Psoas muscle (tissue), 8 donors: Measurements from ENCODE around the gene PRKAG2. TPM values are rescaled to one million over a fixed set of nuclear protein-coding genes. Genes with fewer than 3 reads are reported as not detected.
"Not testable (repeated sequence)": the region's sequence is repeated elsewhere in the genome, so short reads cannot be mapped to it uniquely, and the experiment has no call there.

Experiments
- ATAC-seq, 4 donors: fragments of 200-7000 bp; cut with Tn5 transposase; one replicate each; pipeline ENCODE4 v1.9.1; 2020; ENCODE audit warnings: moderate library complexity in 3 of 4, mild to moderate bottlenecking in 2 of 4
- DNase-seq, 2 donors: peaks; one replicate each; pipeline ENCODE4 v3.0.0-alpha.2; 2020
- H3K27ac ChIP-seq: fragments of 200-600 bp; one replicate; pipeline ENCODE4 v1.8.0; 2022
- H3K27me3 ChIP-seq, 3 donors: fragments of 200-600 bp in 1 of 3; one replicate each; pipeline versions ENCODE4 v1.6.1 to v1.8.0; 2013 to 2022; ENCODE audit warnings: low read length in 2 of 3, mild to moderate bottlenecking in 2 of 3, moderate library complexity in 1 of 3; ENCODE audit not compliant: insufficient read depth in 3 of 3
- H3K36me3 ChIP-seq, 2 donors: fragments of 200-600 bp in 1 of 2; one replicate each; pipeline versions ENCODE4 v1.6.1 to v1.8.0; 2013 to 2022; ENCODE audit warnings: low read depth in 1 of 2, mild to moderate bottlenecking in 1 of 2, moderate library complexity in 1 of 2; ENCODE audit not compliant: insufficient read depth in 1 of 2
- H3K4me1 ChIP-seq: fragments of 200-600 bp; one replicate; pipeline ENCODE4 v1.8.0; 2022
- H3K4me3 ChIP-seq: fragments of 200-600 bp; one replicate; pipeline ENCODE4 v1.8.0; 2022; ENCODE audit warnings: mild to moderate bottlenecking
- H3K9me3 ChIP-seq: fragments of 200-600 bp; one replicate; pipeline ENCODE4 v1.8.0; 2022
- CTCF ChIP-seq: fragments of 200-600 bp; IDR thresholded peaks from one replicate; pipeline ENCODE4 v1.8.0; 2022; ENCODE audit warnings: antibody characterized with exemption
- WGBS, 3 donors: extraction: QIAGEN DNeasy Blood & Tissue Kit; methylation state at CpG; one replicate each; pipeline versions ENCODE4 v1.1.6 to v1.1.7; 2013; 5-methylcytosine and 5-hydroxymethylcytosine counted together
- intact Hi-C, 2 donors: fragments of 100-400 bp; cut with DNase I; formaldehyde crosslinking; loops; one replicate each; pipeline versions ENCODE4 v1.11.0 to v1.14.2; 2022
- polyA plus RNA-seq, 3 donors: library from polyadenylated mRNA; stranded (reverse); fragments of 200-250 nt; gene quantifications; one replicate each; pipeline ENCODE4 v1.2.3, GENCODE V29; 2013
- total RNA-seq, 4 donors: library from RNA; stranded (reverse); fragmentation: NEBNext Ultra II Directional in 2 of 4; extraction: Animal tissue kit (Norgen Biotek cat#: 25700) in 2 of 4; gene quantifications; one replicate each; pipeline versions ENCODE4 v1.2.1 to v1.2.4, GENCODE V29; 2021 to 2023
- donor health status: healthy with polysubstance abuse.
- donor health status: DM: no; HTN: no; CAD: no; lungs with moderate emphysema.
- donor health status: Bipolar disorder and iron deficiency.
- donor health status: healthy.
- donor health status: DM: yes; HTN: yes; CAD: no.
- donor health status: DM: no; HTN: no; CAD: no.
- donor health status: DM: no; HTN: no; CAD: no.
- donor health status: DM: yes; HTN: yes; CAD: no.

Gene PRKAG2
- total and polyA plus RNA-seq, 7 donors = 9.3 to 143 (median 19.8) TPM

GRCh38 chr7:151919595-151919994 lies 42.7 kb upstream of the PRKAG2 start:
- WGBS, 3 donors = 89 to 91% (median 89%) methylated on average over 8 of the region's 8 CpGs
- no peak for DNase-seq
- H3K4me1 ChIP-seq = no peaks in the 10 kb centered on the region
- no peak for ATAC-seq
- no peaks in the 10 kb centered on the region for H3K36me3 ChIP-seq
- TF ChIP-seq CTCF = no peak
- H3K4me3 ChIP-seq = no peak overlapping the region
- H3K27ac ChIP-seq = no peak overlapping the region
- intact Hi-C loops = no loop called here
- no peaks in the 10 kb centered on the region for H3K9me3 ChIP-seq
- H3K27me3 ChIP-seq = peaks cover 0 to 2% (median 0%) of the 10 kb centered on the region in 3 donors

- H3K27ac ChIP-seq = no peak overlapping the region
- no peak for DNase-seq
These were observed 41.6 kb upstream of the PRKAG2 start for GRCh38 chr7:151918510-151918843.

GRCh38 chr7:151917791-151918509 lies 41.0 kb upstream of the PRKAG2 start:
- H3K36me3 ChIP-seq = no peaks in the 10 kb centered on the region
- intact Hi-C loops = no loop called here
- no peak overlapping the region for H3K27ac ChIP-seq
- DNase-seq (no peak), ATAC-seq (peak in 1 of 4 donors; percentile 27)
- no peak for TF ChIP-seq CTCF
- 50 to 58% (median 51%) methylated on average over 10 of the region's 10 CpGs for WGBS, 3 donors
- no peaks in the 10 kb centered on the region for H3K27me3 ChIP-seq
- no peaks in the 10 kb centered on the region for H3K4me1 ChIP-seq
- H3K9me3 ChIP-seq = no peaks in the 10 kb centered on the region
- no peak overlapping the region for H3K4me3 ChIP-seq

More at GRCh38 chr7:151918510-151918843, 41.6 kb upstream of the PRKAG2 start:
- no peaks in the 10 kb centered on the region for H3K9me3 ChIP-seq
- 87 to 91% (median 88%) methylated on average over 5 of the region's 5 CpGs for WGBS, 3 donors
- H3K27me3 ChIP-seq = peaks cover 0 to 2% (median 0%) of the 10 kb centered on the region in 3 donors
- H3K4me3 ChIP-seq = no peak overlapping the region
- no peak for TF ChIP-seq CTCF
- intact Hi-C loops = no loop called here
- ATAC-seq = no peak
- no peaks in the 10 kb centered on the region for H3K4me1 ChIP-seq
- H3K36me3 ChIP-seq = no peaks in the 10 kb centered on the region

GRCh38 chr7:151914051-151914450 lies 37.1 kb upstream of the PRKAG2 start:
- Histone ChIP-seq H3K27me3 (peaks cover 0 to 2% (median 0%) of the 10 kb centered on the region in 3 donors), H3K9me3 (no peaks in the 10 kb centered on the region), H3K36me3 (no peaks in the 10 kb centered on the region), H3K4me3 (no peak overlapping the region), H3K4me1 (no peaks in the 10 kb centered on the region), H3K27ac (no peak overlapping the region)
- WGBS, 3 donors = 93 to 100% (median 97%) methylated on average over 1 of the region's 1 CpG
- ATAC-seq (no peak), DNase-seq (no peak)
- intact Hi-C loops = no loop called here
- TF ChIP-seq CTCF = no peak

GRCh38 chr7:151910655-151911054 lies 33.7 kb upstream of the PRKAG2 start:
- 73 to 83% (median 79%) methylated on average over 3 of the region's 3 CpGs for WGBS, 3 donors
- intact Hi-C loops, H3K4me3 ChIP-seq, H3K9me3 ChIP-seq, H3K36me3 ChIP-seq, DNase-seq, H3K27ac ChIP-seq, H3K4me1 ChIP-seq, ATAC-seq: not testable (repeated sequence)
- peaks cover 0 to 10% (median 3%) of the 10 kb centered on the region in 3 donors for H3K27me3 ChIP-seq

- H3K4me3 ChIP-seq, DNase-seq, ATAC-seq, H3K36me3 ChIP-seq, intact Hi-C loops, H3K4me1 ChIP-seq, H3K9me3 ChIP-seq, H3K27ac ChIP-seq: not testable (repeated sequence)
- peaks cover 0 to 10% (median 4%) of the 10 kb centered on the region in 3 donors for H3K27me3 ChIP-seq
- 60 to 86% (median 73%) methylated on average over 3 of the region's 3 CpGs for WGBS, 3 donors
These were observed 30.2 kb upstream of the PRKAG2 start for GRCh38 chr7:151907115-151907514.
